HG03520 (cell line): ENCODE data around the gene TCF25.

Source experiments
- ATAC-seq: cut with Tn5 transposase; IDR thresholded peaks from one replicate; pipeline ENCODE4 v1.9.1; 2021; ENCODE audit warnings: mild to moderate bottlenecking, moderate library complexity; ENCODE audit not compliant: unreplicated experiment

TCF25 gene

GRCh38 chr16:89843409-89844350, 29.7 kb upstream of the TCF25 start:
- no peak for ATAC-seq

- no peak for ATAC-seq
Observed at GRCh38 chr16:89844739-89845339, 28.6 kb upstream of the TCF25 start.

GRCh38 chr16:89845417-89845816, 28.0 kb upstream of the TCF25 start:
- no peak for ATAC-seq

GRCh38 chr16:89847051-89847939, 26.1 kb upstream of the TCF25 start:
- ATAC-seq, result no peak

- ATAC-seq, result no peak
Observed at GRCh38 chr16:89847940-89848297, 25.5 kb upstream of the TCF25 start.

- ATAC-seq, result no peak
Observed at GRCh38 chr16:89848974-89849373, 24.4 kb upstream of the TCF25 start.

- ATAC-seq, result no peak
Observed at GRCh38 chr16:89853306-89853993, 19.9 kb upstream of the TCF25 start.

- ATAC-seq, result no peak
Observed at GRCh38 chr16:89855301-89855945, 18.0 kb upstream of the TCF25 start.

- ATAC-seq, result no peak
Observed at GRCh38 chr16:89855986-89856385, 17.4 kb upstream of the TCF25 start.

GRCh38 chr16:89858973-89859614, 14.3 kb upstream of the TCF25 start:
- no peak for ATAC-seq

- no peak for ATAC-seq
Observed at GRCh38 chr16:89859615-89860007, 13.8 kb upstream of the TCF25 start.

- ATAC-seq, result no peak
Observed at GRCh38 chr16:89860747-89861304, 12.6 kb upstream of the TCF25 start.

- no peak for ATAC-seq
Observed at GRCh38 chr16:89861648-89862047, 11.7 kb upstream of the TCF25 start.

- no peak for ATAC-seq
Observed at GRCh38 chr16:89862732-89863131, 10.7 kb upstream of the TCF25 start.

- ATAC-seq, result no peak
Observed at GRCh38 chr16:89863741-89864526, 9.5 kb upstream of the TCF25 start.

- no peak for ATAC-seq
Observed at GRCh38 chr16:89864527-89864820, 8.9 kb upstream of the TCF25 start.

- ATAC-seq, result no peak
Observed at GRCh38 chr16:89867918-89868317, 5.5 kb upstream of the TCF25 start.

GRCh38 chr16:89869911-89870310, 3.5 kb upstream of the TCF25 start:
- no peak for ATAC-seq

- ATAC-seq, result no peak
Observed at GRCh38 chr16:89870440-89870839, 3.0 kb upstream of the TCF25 start.
